Caco-2 (cell line): ENCODE measurements around the gene OTOGL. TPM values are rescaled to one million over a fixed set of nuclear protein-coding genes. Genes with fewer than 3 reads are reported as not detected.

ENCODE experiments used
- BruUV-seq: library from RNA; stranded (reverse); fragments of 400-500 nt; replicated peaks from 2 replicates; lab custom pipeline; 2021; lab: Mats Ljungman, UMichigan
- CTCF ChIA-PET: fragments of 300-600 bp; sonication (Branson Sonifier 250); formaldehyde crosslinking; loops from one replicate; lab custom pipeline; 2022; ENCODE audit warnings: antibody characterized with exemption; lab: Charles Lee
- POLR2A ChIA-PET: fragments of 300-600 bp; sonication (Branson Sonifier 250); formaldehyde crosslinking; loops from one replicate; lab custom pipeline; 2022; ENCODE audit warnings: antibody characterized with exemption; lab: Charles Lee
- DNase-seq, 2 experiments: peaks; one replicate each; pipeline versions ENCODE4 v3.0.0 to v3.0.0-alpha.2; 2020 to 2022
- H3K27me3 ChIP-seq: replicated peaks from 2 replicates; pipeline ENCODE4 v1.6.0; 2011; ENCODE audit warnings: low read length; ENCODE audit not compliant: control insufficient read depth, insufficient read depth
- H3K36me3 ChIP-seq: 2 replicates; pipeline ENCODE4 v1.5.1; 2011; ENCODE audit warnings: low read length; ENCODE audit not compliant: control insufficient read depth, insufficient read depth
- H3K4me1 ChIP-seq: fragments of 250-450 bp; sonication (Bioruptor Pico); 2 replicates; pipeline ENCODE4 v1.5.1; 2020; ENCODE audit warnings: mild to moderate bottlenecking
- H3K4me3 ChIP-seq: 2 replicates; pipeline ENCODE4 v1.5.1; 2011; ENCODE audit warnings: low read depth, mild to moderate bottlenecking, control low read depth, low read length
- H3K9me3 ChIP-seq: fragments of 250-450 bp; sonication (Bioruptor Pico); 2 replicates; pipeline ENCODE4 v1.5.1; 2020; ENCODE audit warnings: mild to moderate bottlenecking, moderate library complexity
- H3K27ac Mint-ChIP-seq: one replicate; pipeline ENCODE4 v1.8.0; 2022; ENCODE audit warnings: mixed read lengths; ENCODE audit not compliant: unreplicated experiment
- H3K27me3 Mint-ChIP-seq: one replicate; pipeline ENCODE4 v1.8.0; 2022; ENCODE audit warnings: mixed read lengths; ENCODE audit not compliant: insufficient read depth, unreplicated experiment
- H3K36me3 Mint-ChIP-seq: one replicate; pipeline ENCODE4 v1.8.0; 2022; ENCODE audit warnings: mild to moderate bottlenecking, mixed read lengths; ENCODE audit not compliant: insufficient read depth, unreplicated experiment
- H3K4me1 Mint-ChIP-seq: one replicate; pipeline ENCODE4 v1.8.0; 2022; ENCODE audit warnings: low read depth, mixed read lengths; ENCODE audit not compliant: unreplicated experiment
- H3K4me3 Mint-ChIP-seq: one replicate; pipeline ENCODE4 v1.8.0; 2022; ENCODE audit warnings: mild to moderate bottlenecking, moderate library complexity, mixed read lengths; ENCODE audit not compliant: unreplicated experiment
- H3K9me3 Mint-ChIP-seq: one replicate; pipeline ENCODE4 v1.8.0; 2022; ENCODE audit warnings: mixed read lengths; ENCODE audit not compliant: unreplicated experiment
- CTCF ChIP-seq, 2 experiments: fragments of 200-600 bp in 1 of 2; IDR thresholded peaks; 1 replicate in 1 of 2; 2 replicates in 1 of 2; pipeline versions ENCODE4 v1.5.1 to v1.8.0; 2011 to 2022; ENCODE audit warnings: antibody characterized with exemption in 1 of 2, control low read depth in 1 of 2, inconsistent platforms in 1 of 2, low read depth in 1 of 2, low read length in 1 of 2, mild to moderate bottlenecking in 1 of 2, moderate library complexity in 1 of 2; ENCODE audit not compliant: insufficient read depth in 1 of 2, severe bottlenecking in 1 of 2, unreplicated experiment in 1 of 2
- intact Hi-C: fragments of 100-400 bp; cut with micrococcal nuclease; formaldehyde crosslinking; loops from one replicate; pipeline ENCODE4 v1.10.0; 2022; ENCODE audit not compliant: unreplicated experiment
- total RNA-seq: library from RNA; stranded (reverse); gene quantifications from 2 replicates; pipeline ENCODE4 v1.2.3, GENCODE V29; 2022

The OTOGL gene
- total RNA-seq, 1 experiment from 2014 or later = 0.39 TPM

- no TSS peak for BruUV-seq
- H3K4me1 ChIP-seq = no peaks in the 10 kb centered on the region
- H3K27me3 Mint-ChIP-seq = peaks cover 6% of the 10 kb centered on the region
- no peak for TF ChIP-seq CTCF (IDR thresholded peaks at IDR 0.05; ENCODE audit: insufficient read depth in 1 of 2, low read depth in 1 of 2, low read length in 1 of 2, severe bottlenecking in 1 of 2, unreplicated experiment in 1 of 2)
- no peak overlapping the region for H3K27ac Mint-ChIP-seq
- no peaks in the 10 kb centered on the region for H3K36me3 Mint-ChIP-seq
- peaks cover 7% of the 10 kb centered on the region for H3K4me1 Mint-ChIP-seq
- H3K36me3 ChIP-seq = no peaks in the 10 kb centered on the region
- no peak overlapping the region for H3K4me3 Mint-ChIP-seq
- no peak overlapping the region for H3K4me3 ChIP-seq
- ChIA-PET POLR2A (no interaction called here), CTCF (interaction anchor here (4.3 kb wide), 1 partner anchor 77 kb away, joined by 62 read pairs; no protein-coding TSS in a partner anchor)
- no peaks in the 10 kb centered on the region for H3K27me3 ChIP-seq
- intact Hi-C loops = no loop called here
- DNase-seq = no peak
- no peaks in the 10 kb centered on the region for H3K9me3 Mint-ChIP-seq
- no peaks in the 10 kb centered on the region for H3K9me3 ChIP-seq
These were observed 172.4 kb downstream of the OTOGL start for GRCh38 chr12:80271780-80272179.

GRCh38 chr12:80272387-80272915, 173.1 kb downstream of the OTOGL start:
- BruUV-seq = no TSS peak
- Histone ChIP-seq H3K4me1 (no peaks in the 10 kb centered on the region), H3K36me3 (no peaks in the 10 kb centered on the region), H3K27me3 (no peaks in the 10 kb centered on the region), H3K9me3 (no peaks in the 10 kb centered on the region), H3K4me3 (no peak overlapping the region)
- ChIA-PET CTCF (interaction anchor here (1.7 to 4.3 kb wide), 2 partner anchors 77 kb away, joined by 4 to 62 read pairs; no protein-coding TSS in a partner anchor), POLR2A (no interaction called here)
- Mint-ChIP-seq H3K4me1 (peaks cover 7% of the 10 kb centered on the region), H3K36me3 (no peaks in the 10 kb centered on the region), H3K27me3 (peaks cover 6% of the 10 kb centered on the region), H3K9me3 (no peaks in the 10 kb centered on the region), H3K27ac (no peak overlapping the region), H3K4me3 (no peak overlapping the region)
- intact Hi-C loops = no loop called here
- TF ChIP-seq CTCF (IDR thresholded peaks at IDR 0.05; ENCODE audit: insufficient read depth in 1 of 2, low read depth in 1 of 2, low read length in 1 of 2, severe bottlenecking in 1 of 2, unreplicated experiment in 1 of 2) = no peak
- no peak for DNase-seq

GRCh38 chr12:80273144-80273543, 173.8 kb downstream of the OTOGL start:
- Histone ChIP-seq H3K4me1 (no peaks in the 10 kb centered on the region), H3K9me3 (no peaks in the 10 kb centered on the region), H3K4me3 (no peak overlapping the region), H3K27me3 (no peaks in the 10 kb centered on the region), H3K36me3 (no peaks in the 10 kb centered on the region)
- intact Hi-C loops = no loop called here
- Mint-ChIP-seq H3K4me1 (peaks cover 7% of the 10 kb centered on the region), H3K9me3 (no peaks in the 10 kb centered on the region), H3K36me3 (no peaks in the 10 kb centered on the region), H3K27me3 (peaks cover 6% of the 10 kb centered on the region), H3K27ac (no peak overlapping the region), H3K4me3 (no peak overlapping the region)
- BruUV-seq = no TSS peak
- TF ChIP-seq CTCF (IDR thresholded peaks at IDR 0.05; ENCODE audit: insufficient read depth in 1 of 2, low read depth in 1 of 2, low read length in 1 of 2, severe bottlenecking in 1 of 2, unreplicated experiment in 1 of 2) = no peak
- ChIA-PET CTCF (interaction anchor here (1.7 kb wide), 1 partner anchor 78 kb away, joined by 4 read pairs; no protein-coding TSS in a partner anchor), POLR2A (no interaction called here)
- DNase-seq = no peak
